Activated CD4-positive, alpha-beta T cell treated with anti-CD3 and anti-CD28 coated beads for 4 hours (primary cell): Measurements from ENCODE around the gene OTUD1.
"Not testable (repeated sequence)": the region's sequence is repeated elsewhere in the genome, so short reads cannot be mapped to it uniquely, and the experiment has no call there.

Experiments
- DNase-seq, 2 donors: peaks; one replicate each; pipeline ENCODE4 v3.0.0-alpha.2; 2020

The OTUD1 gene, protein sequence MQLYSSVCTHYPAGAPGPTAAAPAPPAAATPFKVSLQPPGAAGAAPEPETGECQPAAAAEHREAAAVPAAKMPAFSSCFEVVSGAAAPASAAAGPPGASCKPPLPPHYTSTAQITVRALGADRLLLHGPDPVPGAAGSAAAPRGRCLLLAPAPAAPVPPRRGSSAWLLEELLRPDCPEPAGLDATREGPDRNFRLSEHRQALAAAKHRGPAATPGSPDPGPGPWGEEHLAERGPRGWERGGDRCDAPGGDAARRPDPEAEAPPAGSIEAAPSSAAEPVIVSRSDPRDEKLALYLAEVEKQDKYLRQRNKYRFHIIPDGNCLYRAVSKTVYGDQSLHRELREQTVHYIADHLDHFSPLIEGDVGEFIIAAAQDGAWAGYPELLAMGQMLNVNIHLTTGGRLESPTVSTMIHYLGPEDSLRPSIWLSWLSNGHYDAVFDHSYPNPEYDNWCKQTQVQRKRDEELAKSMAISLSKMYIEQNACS

DNA sequence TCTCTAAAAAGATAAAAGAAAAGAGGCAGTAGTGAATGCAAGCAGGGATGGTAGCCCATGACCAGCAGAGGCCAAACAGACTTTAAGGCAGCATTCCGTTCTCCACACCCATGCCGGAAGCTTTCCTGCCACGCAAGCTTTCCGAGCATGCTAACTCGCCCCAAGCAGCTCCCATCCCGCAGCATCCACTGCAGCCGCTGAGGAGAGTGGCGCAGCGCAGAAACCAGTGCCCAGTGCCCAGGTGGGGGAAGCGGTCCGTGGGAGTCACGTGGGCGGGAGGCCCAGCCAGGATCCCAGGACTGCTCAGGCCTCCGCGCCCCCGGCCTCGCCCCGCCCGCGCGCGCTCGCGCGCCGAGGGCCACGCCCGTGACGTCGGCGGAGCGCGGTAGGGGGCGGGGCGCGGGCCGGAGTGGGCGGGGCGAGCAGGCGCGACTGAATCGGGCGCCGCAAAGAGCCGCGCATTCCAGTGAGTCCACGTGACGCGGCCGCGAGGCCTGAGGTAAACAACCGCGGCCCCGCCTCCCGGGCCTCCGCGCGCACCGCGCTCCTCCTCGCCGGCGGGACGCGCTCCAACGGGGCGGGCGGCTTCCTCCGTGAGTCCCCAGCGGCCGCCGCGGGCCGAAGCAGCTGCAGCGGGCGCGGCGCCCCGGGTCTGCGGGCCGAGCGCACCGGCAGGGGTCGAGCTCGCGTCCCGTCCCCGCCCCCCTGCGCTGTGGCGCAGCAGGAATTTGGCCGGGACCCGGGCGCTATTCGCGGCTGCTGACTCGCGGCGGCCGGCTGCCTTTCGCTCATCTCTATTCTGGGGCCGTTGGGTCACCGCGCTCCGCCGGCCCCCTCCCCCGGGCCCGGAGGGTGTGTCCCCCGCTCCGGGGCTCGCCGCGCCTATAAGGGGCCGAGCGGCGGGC lies at the start of gene OTUD1:
Gene OTUD1, plus strand, starts transcription at position 529 of the 905 bp plus-strand sequence. CDS start 383 bp downstream, outside the sequence.
- DNase-seq, result peak; percentile 91 to 93

DNA sequence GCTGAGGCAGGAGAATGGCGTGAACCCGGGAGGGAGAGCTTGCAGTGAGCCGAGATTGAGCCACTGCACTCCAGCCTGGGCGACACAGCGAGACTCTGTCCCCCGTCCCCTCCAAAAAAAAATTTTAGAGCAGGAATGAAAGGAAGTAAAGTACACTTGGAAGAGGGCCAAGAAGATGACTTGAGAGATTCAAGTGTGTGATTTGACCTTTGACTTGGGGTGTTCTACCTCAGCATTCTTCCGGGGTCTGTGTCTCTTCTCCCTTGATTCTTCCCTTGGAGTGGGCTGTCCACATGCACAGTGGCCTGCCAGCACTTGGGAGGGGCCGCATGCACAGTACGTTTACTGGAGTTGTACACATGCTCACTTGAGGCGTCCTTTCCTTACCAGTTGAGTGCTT lies 48.5 kb upstream of the OTUD1 start:
- DNase-seq, result not testable (repeated sequence)

DNA sequence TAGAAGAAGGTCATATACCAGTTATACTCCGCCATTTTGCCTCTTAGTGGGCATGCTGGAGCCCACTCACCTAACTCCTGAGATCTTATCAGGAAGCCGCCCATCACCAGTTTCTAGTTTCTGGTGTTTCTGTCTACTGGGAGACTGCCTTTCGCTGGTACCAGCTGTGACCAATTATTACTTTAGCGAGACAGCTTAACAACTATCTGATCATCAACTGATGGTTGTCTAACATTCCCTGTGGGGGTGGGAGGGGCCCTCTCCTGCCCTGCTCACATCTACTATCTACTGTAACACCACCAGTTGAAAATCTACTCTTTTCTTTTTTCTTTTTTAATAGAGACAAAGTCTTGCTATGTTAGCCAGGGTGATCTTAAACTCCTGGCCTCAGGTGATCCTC lies 48.1 kb upstream of the OTUD1 start:
- no peak for DNase-seq

DNA sequence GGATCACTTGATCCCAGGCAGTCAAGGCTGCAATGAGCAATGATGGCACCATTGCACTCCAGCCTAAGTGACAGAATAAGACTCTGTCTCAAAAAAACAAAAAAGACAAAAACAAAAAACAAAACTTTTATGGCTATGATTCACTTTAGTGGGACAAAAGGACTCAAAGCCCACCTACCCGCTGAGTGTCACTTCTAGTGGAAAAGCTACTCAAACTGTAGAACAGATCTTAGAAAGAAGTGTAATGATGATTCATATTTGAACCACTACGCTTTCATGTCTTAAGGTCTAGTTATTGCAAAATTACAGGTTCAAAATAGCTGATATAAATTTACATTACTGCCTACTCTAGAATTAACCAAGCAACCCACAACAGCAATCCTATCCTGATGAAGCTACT lies 47.1 kb upstream of the OTUD1 start:
- no peak for DNase-seq

DNA sequence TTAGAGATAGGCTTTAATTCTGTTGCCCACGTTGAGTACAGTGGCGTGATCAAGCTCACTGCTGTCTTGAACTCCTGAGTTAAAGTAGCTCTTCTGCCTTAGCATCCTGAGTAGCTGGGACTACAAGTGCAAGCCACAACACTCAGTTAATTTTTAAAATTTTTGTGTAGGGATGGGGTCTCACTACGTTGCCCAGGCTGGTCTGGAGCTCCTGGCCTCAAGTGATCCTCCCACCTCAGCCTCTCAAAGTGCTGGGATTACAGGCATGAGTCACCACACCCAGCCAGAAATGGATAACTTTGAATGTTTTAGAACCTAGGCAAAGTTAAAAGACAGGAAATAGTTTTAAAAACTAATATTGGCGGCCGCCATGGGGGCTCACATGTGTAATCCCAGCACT lies 43.9 kb upstream of the OTUD1 start:
- no peak for DNase-seq

DNA sequence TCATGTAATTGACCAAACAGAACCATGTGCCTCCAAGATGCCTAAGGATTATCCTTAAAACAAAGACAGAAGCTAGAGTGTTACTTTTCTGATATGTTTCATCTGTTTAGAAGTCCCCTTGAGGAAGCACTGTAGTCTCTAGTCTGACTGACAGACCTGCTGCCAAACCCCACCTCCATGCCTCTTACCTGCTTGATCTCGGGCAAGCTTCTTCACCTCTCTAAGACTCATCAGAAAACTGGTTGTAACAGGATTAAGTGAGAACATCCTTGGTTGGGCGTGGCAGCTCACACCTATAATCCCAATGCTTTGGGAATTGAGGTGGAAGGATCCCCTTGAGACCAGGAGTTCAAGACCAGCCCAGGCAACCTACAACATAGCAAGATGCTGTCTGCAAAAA lies 42.2 kb upstream of the OTUD1 start:
- no peak for DNase-seq

DNA sequence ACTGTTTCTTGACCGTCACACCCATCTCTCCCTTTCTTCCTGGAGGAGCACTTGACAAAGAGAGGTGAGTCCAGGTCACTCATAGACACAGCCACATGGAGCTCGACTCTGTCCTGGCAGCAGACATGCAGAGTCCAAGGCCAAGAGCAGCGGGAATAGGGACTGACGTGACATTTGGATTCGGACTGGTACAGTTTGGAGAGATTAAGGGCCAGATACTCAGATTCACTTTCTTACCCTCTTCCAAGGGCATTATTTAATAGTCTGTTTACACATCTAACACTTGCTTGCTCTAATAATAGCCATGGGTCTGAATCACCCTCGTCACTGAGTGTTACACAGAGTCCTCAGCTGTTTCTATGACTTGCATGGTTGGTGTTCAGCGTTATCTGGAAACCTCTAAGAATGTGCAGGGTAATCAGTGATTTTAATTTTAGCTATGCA lies 39.2 kb upstream of the OTUD1 start:
- no peak for DNase-seq

DNA sequence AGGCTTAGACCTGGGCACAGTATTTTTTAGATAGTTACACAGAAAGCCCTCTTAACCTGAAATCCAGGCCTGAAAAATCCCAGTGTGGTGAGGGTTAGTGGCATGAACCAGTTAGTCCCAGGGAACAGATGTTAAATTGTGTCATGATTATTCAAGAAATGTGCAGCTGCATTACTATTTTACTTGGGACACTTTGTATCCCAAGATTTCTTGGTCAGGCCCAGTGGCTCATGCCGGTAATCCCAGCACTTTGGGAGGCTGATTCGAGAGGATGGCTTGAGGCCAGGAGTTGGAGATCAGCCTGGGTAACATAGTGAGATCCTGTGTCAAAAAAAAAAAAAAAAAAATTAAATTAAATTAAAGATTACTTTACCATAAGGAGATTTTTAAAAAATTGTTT lies 36.0 kb upstream of the OTUD1 start:
- no peak for DNase-seq

DNA sequence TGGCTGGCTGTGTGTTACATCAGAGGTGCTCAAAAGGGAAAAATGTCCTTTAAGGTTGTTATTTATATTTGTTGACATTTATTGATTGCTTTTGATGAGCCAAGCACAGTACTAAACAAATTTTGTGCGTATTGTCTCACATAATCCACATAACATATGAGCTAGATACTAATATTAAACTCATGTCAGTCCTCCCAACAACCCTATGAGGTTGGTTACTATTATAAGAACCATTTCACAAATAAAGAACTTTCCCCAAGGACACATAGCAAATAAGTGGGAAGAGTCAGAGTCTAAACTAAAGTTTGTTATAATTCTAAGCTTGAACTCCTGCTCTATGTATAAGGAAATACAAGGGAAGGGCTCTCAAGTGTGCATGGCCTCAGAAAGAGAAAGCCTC lies 35.6 kb upstream of the OTUD1 start:
- DNase-seq, result no peak

DNA sequence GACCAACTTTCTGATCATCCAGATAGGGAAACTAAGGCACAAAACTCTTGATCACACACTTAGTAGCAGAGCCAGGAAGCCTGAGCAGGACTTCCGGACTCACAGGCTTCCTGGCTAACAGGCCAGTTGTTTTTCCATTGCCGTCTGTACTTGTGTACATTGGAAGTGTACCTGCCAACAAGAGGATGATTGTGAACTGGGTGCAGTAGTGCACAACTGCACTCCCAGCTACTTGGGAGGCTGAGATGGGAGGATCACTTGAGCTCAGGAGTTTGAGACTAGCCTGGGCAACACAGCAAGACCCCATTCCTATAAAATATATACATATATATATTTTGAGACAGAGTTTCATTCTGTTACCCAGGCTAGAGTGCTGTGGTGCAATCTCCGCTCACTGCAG lies 35.2 kb upstream of the OTUD1 start:
- DNase-seq, result no peak

DNA sequence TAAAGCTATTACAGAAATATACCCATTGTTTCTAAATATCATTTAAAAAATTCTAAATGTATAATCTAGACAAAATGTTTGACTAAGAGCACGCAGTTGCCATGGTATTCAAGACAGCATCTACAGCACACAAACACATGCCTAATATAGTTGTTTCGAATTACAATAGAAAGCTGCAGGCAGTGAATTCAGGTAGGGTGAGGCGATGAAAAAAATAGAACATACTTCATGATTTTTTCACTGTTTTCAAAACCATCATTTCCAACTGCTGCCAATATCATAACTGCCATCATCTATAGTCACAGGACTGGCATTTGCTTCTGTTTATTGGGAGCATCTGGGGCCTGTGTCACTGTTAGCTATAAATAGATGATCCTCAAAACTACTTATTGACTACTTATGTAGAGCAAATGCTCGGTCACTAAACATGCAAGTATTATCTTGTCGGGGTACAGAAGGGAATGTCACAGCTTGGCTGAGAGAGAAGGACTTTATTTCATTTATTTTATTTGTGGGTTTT lies 34.4 kb upstream of the OTUD1 start:
- no peak for DNase-seq

DNA sequence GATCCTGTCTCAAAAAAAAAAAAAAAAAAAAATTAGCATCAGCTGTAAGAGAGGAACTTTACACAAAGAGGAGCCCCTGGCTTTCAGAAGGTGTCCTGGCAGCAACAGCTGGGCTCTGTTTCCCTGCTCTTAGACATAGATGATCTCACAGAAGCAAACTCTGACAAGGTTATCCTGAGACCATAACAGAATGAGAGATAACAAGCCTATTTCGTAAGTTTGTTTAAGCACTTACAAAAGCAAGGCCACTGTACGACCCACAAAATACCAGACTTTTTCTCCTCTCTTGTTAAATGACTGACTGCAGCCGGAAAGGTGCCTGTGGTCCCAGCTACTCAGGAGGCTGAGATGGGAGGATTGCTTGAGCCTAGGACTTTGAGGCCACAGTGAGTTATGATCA lies 33.3 kb upstream of the OTUD1 start:
- DNase-seq, result no peak

DNA sequence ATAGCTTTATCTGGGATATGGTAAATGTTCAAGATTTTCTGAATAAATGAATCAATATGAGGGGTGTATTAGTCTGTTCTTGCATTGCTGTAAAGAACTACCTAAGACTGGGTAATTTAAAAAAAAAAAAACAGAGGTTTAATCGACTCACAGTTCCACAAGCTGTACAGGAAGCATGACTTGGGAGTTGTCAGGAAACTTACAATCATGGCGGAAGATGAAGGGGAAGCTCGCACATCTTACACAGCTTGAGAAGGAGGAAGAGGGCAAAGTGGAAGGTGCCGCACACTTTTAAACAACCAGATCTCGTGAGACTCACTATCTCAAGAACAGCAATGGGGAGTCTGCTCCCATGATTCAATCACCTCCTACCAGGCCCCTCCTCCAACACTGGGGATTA lies 32.5 kb upstream of the OTUD1 start:
- no peak for DNase-seq

DNA sequence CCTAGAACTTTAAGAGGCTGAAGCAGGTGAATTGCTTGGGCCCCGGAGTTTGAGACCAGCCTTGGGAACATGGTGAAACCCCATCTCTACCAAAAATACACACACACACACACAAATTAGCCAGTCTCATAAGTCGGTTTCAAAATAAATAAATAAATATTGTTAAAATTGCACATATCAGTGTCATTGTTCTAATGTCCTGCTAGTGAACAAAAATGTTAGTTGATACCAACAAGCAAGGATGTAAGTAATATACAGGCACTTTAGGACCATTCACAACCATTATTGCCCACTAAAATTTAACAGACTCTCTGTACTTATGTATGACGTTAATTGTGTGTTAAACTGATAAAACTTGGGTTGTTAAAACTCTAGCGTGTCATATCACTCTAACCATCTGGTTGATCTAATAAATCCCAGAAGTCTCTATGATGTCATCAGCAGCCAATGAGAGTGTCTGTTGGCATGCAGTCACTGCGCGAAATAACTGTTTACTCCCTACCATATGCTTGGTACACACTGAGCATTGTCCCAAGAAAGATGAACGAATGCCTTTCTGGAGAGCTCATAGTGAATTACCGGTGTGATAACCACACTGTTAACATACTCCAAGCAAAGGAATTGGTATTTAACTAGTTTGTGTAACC lies 30.4 kb upstream of the OTUD1 start:
- DNase-seq, result no peak

DNA sequence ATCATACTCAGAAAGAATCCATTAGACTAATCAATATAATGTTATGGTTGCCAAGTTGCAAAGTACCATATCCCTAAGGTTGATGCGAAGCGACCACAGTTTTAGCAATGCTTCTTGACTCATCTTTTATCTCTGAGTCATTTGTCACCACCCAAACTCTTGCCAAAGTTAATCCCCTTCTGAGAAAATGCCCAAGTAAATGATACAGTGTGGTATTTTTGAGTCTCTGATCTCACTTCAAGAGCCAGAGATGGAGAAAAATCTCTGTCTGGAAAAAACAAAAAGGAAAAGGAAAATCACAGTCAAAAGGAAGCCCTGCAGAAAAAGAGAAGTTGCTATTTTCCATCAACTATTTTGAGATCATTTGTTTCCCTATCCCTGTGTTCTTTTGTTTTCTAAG lies 26.7 kb upstream of the OTUD1 start:
- DNase-seq, result no peak

DNA sequence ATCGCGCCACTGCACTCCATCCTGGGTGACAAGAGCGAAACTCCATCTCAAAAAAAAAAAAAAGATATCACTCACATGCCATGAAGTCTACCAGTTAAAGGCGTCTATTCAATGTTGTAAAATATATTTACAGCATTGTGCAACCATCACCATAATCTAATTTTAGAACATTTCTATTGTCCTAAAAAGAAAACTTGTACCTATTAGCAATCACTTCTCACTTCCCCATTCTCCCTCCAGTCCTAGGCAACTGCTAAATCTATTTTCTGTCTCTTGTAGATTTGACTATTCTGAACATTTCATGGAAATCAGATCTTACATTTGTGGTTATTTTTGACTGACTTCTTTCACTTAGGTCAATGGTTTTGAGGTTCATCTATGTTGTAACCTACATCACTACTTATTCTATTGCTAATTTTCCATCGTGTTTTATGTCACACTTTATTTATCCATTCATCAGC lies 25.2 kb upstream of the OTUD1 start:
- DNase-seq, result no peak

DNA sequence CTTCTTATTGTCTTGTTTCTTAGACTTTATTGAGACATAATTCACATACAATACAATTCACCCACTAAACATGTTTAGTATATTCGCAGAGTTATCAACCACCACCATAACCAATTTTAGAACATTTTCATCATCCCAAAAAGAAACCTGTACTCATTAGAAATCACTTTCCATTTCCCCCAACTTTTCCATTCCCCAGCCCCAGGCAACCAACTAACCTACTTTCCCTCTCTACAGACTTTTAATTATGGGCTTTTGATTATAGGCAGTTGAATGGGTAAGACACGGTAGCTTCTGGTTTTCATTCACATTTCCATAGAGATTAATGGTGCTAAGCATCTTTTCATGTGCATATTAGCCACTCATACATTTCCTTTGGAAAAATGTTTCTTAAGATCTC lies 24.2 kb upstream of the OTUD1 start:
- DNase-seq, result no peak

DNA sequence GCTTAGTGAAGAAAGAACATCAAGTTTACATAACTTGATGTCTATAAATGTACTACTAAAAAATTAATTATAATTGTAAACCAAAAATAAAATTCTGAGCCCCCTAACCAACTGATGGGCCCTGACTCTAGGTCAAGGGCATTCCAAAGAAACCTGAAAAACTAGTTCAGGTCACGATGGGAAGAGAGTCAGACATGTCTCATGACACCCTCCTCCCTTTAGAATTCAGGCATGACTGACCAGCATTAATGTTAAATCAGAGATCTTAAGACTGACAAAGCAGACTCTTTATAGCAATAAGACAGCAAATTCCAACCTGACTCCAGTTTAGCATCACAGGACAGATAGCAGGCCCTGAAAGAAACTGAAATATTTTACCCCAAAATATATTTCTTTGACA lies 21.6 kb upstream of the OTUD1 start:
- no peak for DNase-seq

DNA sequence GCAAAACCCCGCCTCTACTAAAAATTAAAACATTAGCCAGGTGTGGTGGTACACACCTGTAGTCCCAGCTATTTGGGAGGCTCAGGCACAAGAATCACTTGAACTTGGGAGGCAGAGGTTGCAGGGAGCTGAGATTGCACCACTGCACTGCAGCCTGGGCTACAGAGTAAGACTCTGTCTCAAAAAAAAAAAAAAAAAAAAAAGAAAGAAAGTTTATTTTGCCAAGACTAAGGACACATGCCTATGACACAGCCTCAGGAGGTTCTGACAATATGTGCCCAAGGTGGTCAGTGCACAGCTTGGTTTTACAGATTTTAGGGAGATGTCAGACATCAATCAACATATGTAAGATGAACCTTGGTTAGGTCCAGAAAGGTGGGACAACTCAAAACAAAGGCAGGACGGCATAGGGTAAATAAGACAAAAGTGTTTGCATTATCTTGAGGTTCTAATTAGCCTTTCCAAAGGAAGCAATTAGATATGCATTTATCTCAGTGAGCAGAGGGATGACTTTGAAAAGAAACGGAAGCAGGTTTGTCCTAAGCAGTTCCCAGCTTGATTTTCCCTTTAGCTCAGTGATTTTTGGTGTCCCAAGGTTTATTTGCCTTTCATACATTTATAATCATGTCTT lies 20.7 kb upstream of the OTUD1 start:
- DNase-seq, result no peak

DNA sequence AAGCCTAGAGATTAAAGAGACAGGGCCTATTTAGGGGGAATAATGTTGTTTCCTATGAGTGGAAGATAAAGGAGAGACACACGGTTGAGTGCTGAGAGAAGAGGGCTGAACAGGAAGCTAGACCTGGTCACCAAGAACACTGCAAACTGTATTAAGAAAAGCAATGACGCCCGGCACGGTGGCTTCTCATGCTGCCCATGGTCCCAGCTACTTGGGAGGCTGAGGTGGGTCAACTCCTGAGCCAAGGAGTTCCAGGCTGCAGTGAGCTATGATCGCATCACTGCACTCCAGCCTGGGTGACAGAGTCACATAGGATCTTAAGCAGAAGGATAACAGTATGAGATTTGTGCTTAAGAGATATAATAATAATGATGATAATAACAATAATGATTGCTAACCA lies 19.7 kb upstream of the OTUD1 start:
- no peak for DNase-seq

DNA sequence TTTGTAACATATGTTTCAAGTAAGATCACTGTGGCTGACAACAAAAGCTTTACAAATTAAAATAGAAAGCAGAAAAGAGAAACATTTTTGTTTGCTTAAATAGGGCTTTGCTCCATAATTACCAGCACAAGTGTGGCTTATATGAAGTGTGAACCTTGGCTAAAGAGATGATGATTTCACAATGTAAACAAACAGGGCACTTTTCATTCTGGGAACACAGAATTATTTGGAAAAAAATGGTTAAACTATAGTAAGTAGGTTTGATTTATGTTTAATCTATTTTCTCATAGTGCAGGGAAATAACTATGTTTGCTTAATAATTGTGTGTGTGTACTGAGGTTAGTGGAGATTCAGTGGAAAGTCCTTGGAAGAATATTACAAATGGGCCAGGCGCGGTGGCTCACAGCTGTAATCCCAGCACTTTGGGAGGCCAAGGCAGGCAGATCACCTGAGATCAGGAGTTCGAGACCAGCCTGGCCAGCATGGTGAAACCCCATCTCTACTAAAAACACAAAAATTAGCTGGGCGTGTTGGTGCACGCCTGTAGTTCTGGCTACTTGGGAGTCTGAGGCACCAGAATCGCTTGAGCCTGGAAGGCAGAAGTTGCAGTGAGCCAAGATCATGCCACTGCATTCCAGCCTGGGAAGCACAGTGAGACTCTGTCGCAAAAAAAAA lies 19.1 kb upstream of the OTUD1 start:
- DNase-seq, result no peak

DNA sequence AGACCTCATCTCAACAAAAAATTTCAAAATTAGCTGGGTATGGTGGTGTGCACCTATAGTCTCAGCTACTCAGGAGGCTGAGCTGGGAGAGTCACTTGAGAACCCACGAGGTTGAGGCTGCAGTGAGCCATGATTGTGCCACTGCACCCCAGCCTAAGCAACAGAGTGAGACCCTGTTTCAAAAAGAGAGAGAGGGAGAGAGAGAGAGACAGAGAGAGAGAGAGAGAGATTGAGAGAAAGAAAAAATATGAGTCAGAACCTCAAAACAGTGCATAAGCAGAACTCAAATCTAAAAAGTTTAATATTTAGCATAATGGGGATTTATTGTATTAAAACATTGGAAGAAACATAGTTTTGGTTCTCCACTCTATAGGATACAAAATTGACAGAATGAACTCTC lies 17.5 kb upstream of the OTUD1 start:
- DNase-seq, result no peak
